HUES64 (cell line): Measurements from ENCODE around the gene CCDC157. TPM values are rescaled to one million over a fixed set of nuclear protein-coding genes. Genes with fewer than 3 reads are reported as not detected.

Source experiments
- H3K27ac ChIP-seq: 2 replicates; pipeline ENCODE4 v1.7.0; 2013; ENCODE audit warnings: low read depth, low read length, inconsistent platforms
- H3K27me3 ChIP-seq: 2 replicates; pipeline ENCODE4 v1.6.1; 2013; ENCODE audit warnings: mild to moderate bottlenecking, low read length; ENCODE audit not compliant: insufficient read depth
- H3K36me3 ChIP-seq: 2 replicates; pipeline ENCODE4 v1.6.1; 2013; ENCODE audit warnings: mild to moderate bottlenecking, low read length; ENCODE audit not compliant: insufficient read depth
- H3K4me1 ChIP-seq: 2 replicates; pipeline ENCODE4 v1.6.1; 2013; ENCODE audit warnings: mild to moderate bottlenecking, low read length, moderate library complexity; ENCODE audit not compliant: insufficient read depth
- H3K4me3 ChIP-seq: 2 replicates; pipeline ENCODE4 v1.5.1; 2013; ENCODE audit warnings: mild to moderate bottlenecking, low read length, moderate library complexity
- H3K9ac ChIP-seq: 2 replicates; pipeline ENCODE4 v1.6.1; 2013; ENCODE audit warnings: mild to moderate bottlenecking, low read depth, low read length
- H3K9me3 ChIP-seq: 2 replicates; pipeline ENCODE4 v1.6.1; 2013; ENCODE audit warnings: low read depth, low read length; ENCODE audit not compliant: insufficient read depth
- WGBS: fragments of 150-250, 120-280 bp; methylation state at CpG from one replicate; pipeline ENCODE4 v1.1.7; 2013; ENCODE audit warnings: missing lambda C conversion rate; 5-methylcytosine and 5-hydroxymethylcytosine counted together
- polyA plus RNA-seq, 2 experiments: library from polyadenylated mRNA; stranded (reverse); fragments of 50-300 nt; gene quantifications; one replicate each; pipeline ENCODE4 v1.2.3, GENCODE V29; 2013

CCDC157 gene
- polyA plus RNA-seq (2013, experiment 1 of 2) = 3.8 TPM
- polyA plus RNA-seq (2013, experiment 2 of 2) = 5.8 TPM

GRCh38 chr22:30356449-30357235 is at the start of gene CCDC157, which contains the start of gene SF3A1:
CCDC157 (plus strand) TSS chr22:30357007; CDS start chr22:30366001, 8,994 bp downstream.
SF3A1 (minus strand) TSS chr22:30356894; CDS start chr22:30356792, 102 bp downstream.
- H3K36me3 ChIP-seq = peaks cover 29% of the 10 kb centered on the region
- no peaks in the 10 kb centered on the region for H3K27me3 ChIP-seq
- no peaks in the 10 kb centered on the region for H3K9me3 ChIP-seq
- H3K4me1 ChIP-seq = peaks cover 12% of the 10 kb centered on the region
- H3K9ac ChIP-seq = peak within 1 kb of the TSS; percentile 98
- H3K27ac ChIP-seq = peak within 1 kb of the TSS; percentile 99
- H3K4me3 ChIP-seq = peak within 1 kb of the TSS; percentile 99
- WGBS = under 1% methylated on average over 91 of the region's 91 CpGs

GRCh38 chr22:30307041-30307574 is 49.7 kb upstream of the CCDC157 start:
- Histone ChIP-seq H3K4me1 (peaks cover 9% of the 10 kb centered on the region; the same call in 1 of the 2 replicates), H3K27ac (no peak overlapping the region), H3K27me3 (no peaks in the 10 kb centered on the region), H3K9me3 (no peaks in the 10 kb centered on the region), H3K4me3 (no peak overlapping the region), H3K9ac (no peak overlapping the region), H3K36me3 (no peaks in the 10 kb centered on the region)
- 93% methylated on average over 4 of the region's 4 CpGs for WGBS

GRCh38 chr22:30308093-30308492 is 48.7 kb upstream of the CCDC157 start:
- Histone ChIP-seq H3K9me3 (no peaks in the 10 kb centered on the region), H3K27ac (no peak overlapping the region), H3K36me3 (no peaks in the 10 kb centered on the region), H3K9ac (no peak overlapping the region), H3K4me1 (peaks cover 9% of the 10 kb centered on the region; the same call in 1 of the 2 replicates), H3K27me3 (no peaks in the 10 kb centered on the region), H3K4me3 (no peak overlapping the region)
- WGBS = 85% methylated on average over 2 of the region's 2 CpGs

- no peak overlapping the region for H3K9ac ChIP-seq
- no peak overlapping the region for H3K27ac ChIP-seq
- WGBS = 92% methylated on average over 5 of the region's 5 CpGs
These were observed 48.1 kb upstream of the CCDC157 start for GRCh38 chr22:30308518-30309230.

GRCh38 chr22:30309951-30310741 is 46.7 kb upstream of the CCDC157 start:
- H3K36me3 ChIP-seq = no peaks in the 10 kb centered on the region
- no peak overlapping the region for H3K27ac ChIP-seq
- no peaks in the 10 kb centered on the region for H3K27me3 ChIP-seq
- H3K9ac ChIP-seq = no peak overlapping the region
- no peak overlapping the region for H3K4me3 ChIP-seq
- peaks cover 9% of the 10 kb centered on the region; the same call in 1 of the 2 replicates for H3K4me1 ChIP-seq
- H3K9me3 ChIP-seq = no peaks in the 10 kb centered on the region
- WGBS = 94% methylated on average over 7 of the region's 7 CpGs

More at GRCh38 chr22:30308518-30309230, 48.1 kb upstream of the CCDC157 start:
- Histone ChIP-seq H3K4me1 (peaks cover 9% of the 10 kb centered on the region; the same call in 1 of the 2 replicates), H3K36me3 (no peaks in the 10 kb centered on the region), H3K9me3 (no peaks in the 10 kb centered on the region), H3K27me3 (no peaks in the 10 kb centered on the region), H3K4me3 (no peak overlapping the region)

- Histone ChIP-seq H3K27ac (no peak overlapping the region), H3K4me3 (no peak overlapping the region), H3K9me3 (no peaks in the 10 kb centered on the region), H3K4me1 (peaks cover 9% of the 10 kb centered on the region; the same call in 1 of the 2 replicates), H3K27me3 (no peaks in the 10 kb centered on the region), H3K36me3 (no peaks in the 10 kb centered on the region), H3K9ac (no peak overlapping the region)
- WGBS = 77% methylated on average over 8 of the region's 8 CpGs
These were observed 45.7 kb upstream of the CCDC157 start for GRCh38 chr22:30310881-30311771.

- H3K9ac ChIP-seq = no peak overlapping the region
- no peaks in the 10 kb centered on the region for H3K9me3 ChIP-seq
- no peak overlapping the region for H3K4me3 ChIP-seq
- H3K27me3 ChIP-seq = no peaks in the 10 kb centered on the region
- H3K4me1 ChIP-seq = peaks cover 9% of the 10 kb centered on the region; the same call in 1 of the 2 replicates
- no peaks in the 10 kb centered on the region for H3K36me3 ChIP-seq
- WGBS = 90% methylated on average over 6 of the region's 6 CpGs
- H3K27ac ChIP-seq = no peak overlapping the region
These were observed 44.8 kb upstream of the CCDC157 start for GRCh38 chr22:30312053-30312452.

GRCh38 chr22:30313527-30314363 is 43.1 kb upstream of the CCDC157 start:
- H3K27ac ChIP-seq = no peak overlapping the region
- H3K27me3 ChIP-seq = no peaks in the 10 kb centered on the region

GRCh38 chr22:30314915-30315314 is 41.9 kb upstream of the CCDC157 start:
- WGBS = 79% methylated on average over 8 of the region's 8 CpGs
- Histone ChIP-seq H3K36me3 (no peaks in the 10 kb centered on the region), H3K9me3 (no peaks in the 10 kb centered on the region), H3K4me1 (peaks cover 9% of the 10 kb centered on the region; the same call in 1 of the 2 replicates), H3K4me3 (no peak overlapping the region), H3K27ac (no peak overlapping the region), H3K27me3 (no peaks in the 10 kb centered on the region), H3K9ac (peak overlapping the region; percentile 11; the same call in 1 of the 2 replicates)

More at GRCh38 chr22:30313527-30314363, 43.1 kb upstream of the CCDC157 start:
- H3K4me1 ChIP-seq = peaks cover 9% of the 10 kb centered on the region; the same call in 1 of the 2 replicates
- WGBS = 95% methylated on average over 6 of the region's 8 CpGs
- no peak overlapping the region for H3K9ac ChIP-seq
- no peak overlapping the region for H3K4me3 ChIP-seq
- H3K9me3 ChIP-seq = no peaks in the 10 kb centered on the region
- H3K36me3 ChIP-seq = no peaks in the 10 kb centered on the region
